ENCODE results near the gene PCBP3.
"Not testable (repeated sequence)": the region's sequence is repeated elsewhere in the genome, so short reads cannot be mapped to it uniquely, and the experiment has no call there.

The PCBP3 gene

DNA sequence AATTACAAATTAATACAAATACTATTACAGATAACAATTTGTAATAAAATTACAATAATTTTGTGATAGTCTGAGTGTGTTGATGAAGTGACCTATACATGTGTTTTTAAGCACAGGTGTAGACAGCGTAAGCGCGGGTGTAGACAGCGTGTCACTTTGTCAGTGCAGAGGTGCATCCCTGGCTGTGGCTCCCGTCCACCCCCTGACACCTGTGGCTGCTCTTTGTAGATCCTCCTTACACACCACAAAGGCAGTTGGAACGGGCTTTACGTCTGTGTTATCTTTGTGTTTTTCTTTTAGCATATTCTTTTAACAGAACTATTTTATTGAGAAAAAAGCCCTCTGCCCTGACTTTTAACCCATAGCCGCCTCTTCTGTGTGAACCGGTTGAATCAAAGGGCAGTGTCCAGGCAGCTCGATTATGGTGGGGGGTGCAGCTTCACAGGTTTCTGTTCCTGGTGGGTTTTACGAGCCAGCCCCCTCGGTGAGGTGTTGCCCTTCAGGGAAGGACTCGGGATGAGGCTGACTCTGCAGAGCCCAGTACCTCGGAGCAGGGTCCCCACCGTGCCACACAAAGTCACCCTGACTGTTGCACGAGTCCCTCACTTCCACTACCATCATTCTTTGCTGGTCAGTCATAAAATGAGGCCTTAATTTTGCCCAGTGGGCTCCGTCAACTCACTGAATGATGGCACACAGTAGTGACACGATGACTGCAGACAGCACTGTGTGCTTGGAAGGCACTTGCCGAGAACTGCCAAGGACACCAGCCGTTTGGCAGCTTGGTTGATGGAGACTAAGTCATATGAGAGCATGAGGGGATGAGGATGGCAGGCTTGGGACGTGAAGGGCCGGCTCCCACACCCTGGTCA, 251.6 kb downstream of the PCBP3 start:
- DNase-seq (ENCODE audit: low spot score): no peak

DNA sequence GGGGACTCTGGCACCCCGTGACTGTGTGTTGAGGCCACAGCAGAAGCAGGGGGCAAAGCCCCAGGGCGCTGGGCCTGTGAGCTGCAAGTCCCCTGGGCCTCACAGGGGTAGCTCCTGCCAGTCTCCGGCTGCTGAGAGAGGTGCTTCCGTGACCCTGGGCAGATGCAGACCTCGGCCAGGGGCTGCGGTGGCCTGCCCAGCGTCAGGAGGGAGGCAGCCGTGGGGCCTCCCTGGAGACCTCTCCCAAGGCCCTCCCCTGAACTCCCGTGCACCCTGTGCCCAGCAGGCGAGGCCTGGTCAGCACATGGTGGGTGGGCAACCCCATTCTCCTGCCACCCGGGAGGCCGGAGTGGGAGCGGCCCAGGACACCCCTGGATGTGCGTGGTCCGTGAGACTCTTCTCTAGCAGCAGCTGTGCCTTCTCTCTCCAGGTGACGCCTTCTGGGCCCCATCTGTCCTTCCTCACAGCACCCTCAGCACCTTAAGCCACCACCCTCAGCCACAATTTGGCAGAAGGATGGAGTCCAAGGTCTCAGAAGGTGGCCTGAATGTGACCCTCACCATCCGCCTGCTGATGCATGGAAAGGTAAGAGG, 252.3 kb downstream of the PCBP3 start:
- DNase-seq (ENCODE audit: low spot score): no peak

DNA sequence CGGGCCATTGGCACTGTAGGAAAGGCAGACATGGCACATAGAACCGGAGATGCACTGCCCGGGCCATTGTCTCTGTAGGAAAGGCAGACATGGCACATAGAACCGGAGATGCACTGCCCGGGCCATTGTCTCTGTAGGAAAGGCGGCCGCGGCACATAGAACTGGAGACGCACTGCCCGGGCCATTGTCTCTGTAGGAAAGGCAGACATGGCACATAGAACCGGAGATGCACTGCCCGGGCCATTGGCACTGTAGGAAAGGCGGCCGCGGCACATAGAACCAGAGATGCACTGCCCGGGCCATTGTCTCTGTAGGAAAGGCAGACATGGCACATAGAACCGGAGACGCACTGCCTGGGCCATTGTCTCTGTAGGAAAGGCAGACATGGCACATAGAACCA, 252.9 kb downstream of the PCBP3 start:
- not testable (repeated sequence) for DNase-seq (ENCODE audit: low spot score)

DNA sequence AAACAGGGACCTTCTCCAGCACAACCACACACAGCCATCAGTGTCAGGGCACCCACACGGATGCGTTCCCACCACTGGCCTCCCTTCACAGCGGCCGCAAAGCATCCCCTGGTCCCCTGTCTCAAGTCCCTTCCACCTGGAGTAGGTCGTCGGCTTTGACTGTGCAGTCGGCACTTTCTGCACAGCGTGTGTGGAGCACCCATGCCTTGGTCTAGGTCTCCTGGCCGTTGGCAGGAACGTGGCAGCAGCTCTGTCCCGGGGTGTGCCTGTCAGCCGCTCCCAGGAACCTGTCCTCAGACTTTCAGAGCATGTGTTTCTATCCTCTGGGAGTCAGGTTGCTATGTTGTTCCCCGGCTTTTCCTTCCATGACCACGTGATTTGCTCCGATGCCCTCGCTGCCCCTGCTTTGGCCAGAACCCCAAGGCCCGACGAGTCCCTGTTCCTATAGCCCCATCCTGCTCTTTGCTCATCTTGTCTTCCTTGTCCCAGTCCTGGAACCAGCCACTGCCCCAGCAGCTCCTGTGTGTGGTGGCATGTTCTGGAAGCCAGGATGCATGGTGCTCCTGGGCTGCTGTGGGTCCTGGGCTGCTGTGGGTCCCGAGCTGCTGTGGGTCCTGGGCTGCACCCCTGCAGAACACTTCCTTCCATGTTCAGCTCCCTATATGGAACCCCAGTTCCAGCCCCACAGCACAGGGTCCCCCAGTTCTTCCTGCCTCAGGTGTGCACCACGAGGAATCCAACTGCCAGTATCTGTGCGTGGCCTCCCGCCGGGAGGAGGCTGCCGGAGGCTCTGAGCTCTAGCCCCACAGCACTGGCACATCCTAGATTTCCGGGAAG, 253.9 kb downstream of the PCBP3 start:
- DNase-seq (ENCODE audit: low spot score): no peak

DNA sequence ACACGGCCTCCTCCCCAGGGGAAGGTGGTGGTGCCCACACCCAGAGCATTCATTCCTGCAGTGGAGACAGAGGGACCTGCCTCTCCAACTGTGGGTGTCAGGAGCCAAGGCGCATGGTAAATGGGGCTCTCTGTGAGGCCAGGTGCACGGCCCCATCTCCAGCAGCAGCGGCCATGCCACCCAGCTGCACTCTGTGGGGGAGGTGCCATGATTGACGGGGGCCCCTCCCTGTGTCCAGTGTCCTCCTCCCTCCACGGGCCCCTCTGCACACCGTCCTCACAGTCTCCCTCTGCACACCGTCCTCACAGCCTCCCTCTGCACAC, 254.5 kb downstream of the PCBP3 start:
- no peak for DNase-seq (ENCODE audit: low spot score)

DNA sequence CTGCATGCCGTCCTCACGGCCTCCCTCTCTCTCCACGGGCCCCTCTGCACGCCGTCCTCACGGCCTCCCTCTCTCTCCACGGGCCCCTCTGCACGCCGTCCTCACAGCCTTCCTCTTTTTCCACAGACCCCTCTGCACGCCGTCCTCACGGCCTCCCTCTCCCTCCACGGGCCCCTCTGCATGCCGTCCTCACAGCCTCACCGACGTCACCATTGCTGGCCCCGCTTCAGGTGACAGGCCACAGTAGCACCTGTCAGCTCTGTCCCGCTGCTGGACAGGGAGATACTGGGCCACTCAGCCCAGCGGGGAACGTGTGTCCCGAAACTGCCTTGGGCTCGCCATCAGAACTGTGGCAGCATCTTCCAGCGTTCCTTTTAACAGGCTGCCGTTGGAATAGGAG, 255.3 kb downstream of the PCBP3 start:
- no peak for DNase-seq (ENCODE audit: low spot score)

DNA sequence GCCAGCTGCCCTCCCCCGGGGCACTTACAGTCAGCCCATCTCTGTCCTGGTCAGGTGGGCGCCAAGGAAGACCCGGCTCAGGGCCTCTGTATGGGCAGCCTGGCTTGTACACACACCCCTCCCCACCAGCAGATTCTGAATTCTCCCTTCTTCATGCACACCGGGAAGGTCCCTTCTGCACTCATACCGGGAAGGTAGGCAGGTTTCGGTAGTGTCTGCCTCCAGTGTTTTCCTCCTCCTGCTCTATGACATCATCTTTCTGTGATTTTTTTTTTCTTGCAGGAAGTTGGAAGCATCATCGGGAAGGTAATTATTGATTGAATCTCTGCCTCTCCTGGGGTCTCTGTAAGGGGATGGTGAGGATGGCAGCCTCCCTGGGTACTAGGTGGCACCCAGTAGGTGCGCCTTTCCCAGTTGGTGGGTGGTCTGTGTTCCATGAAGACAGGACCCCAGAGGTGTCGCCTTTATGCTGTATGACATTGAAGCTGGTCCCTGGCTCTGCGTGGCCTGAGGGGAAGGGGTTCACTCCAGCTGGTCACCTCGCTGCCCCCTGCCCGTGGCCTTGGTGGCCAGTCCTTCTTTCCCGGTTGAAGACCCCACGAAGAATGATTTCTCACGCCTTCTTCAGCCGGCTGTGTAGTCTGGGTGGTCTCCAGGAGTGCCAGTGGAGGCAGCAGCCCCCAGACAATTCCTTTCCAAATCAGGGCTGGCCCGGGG, 255.9 kb downstream of the PCBP3 start:
- no peak for DNase-seq (ENCODE audit: low spot score)

DNA sequence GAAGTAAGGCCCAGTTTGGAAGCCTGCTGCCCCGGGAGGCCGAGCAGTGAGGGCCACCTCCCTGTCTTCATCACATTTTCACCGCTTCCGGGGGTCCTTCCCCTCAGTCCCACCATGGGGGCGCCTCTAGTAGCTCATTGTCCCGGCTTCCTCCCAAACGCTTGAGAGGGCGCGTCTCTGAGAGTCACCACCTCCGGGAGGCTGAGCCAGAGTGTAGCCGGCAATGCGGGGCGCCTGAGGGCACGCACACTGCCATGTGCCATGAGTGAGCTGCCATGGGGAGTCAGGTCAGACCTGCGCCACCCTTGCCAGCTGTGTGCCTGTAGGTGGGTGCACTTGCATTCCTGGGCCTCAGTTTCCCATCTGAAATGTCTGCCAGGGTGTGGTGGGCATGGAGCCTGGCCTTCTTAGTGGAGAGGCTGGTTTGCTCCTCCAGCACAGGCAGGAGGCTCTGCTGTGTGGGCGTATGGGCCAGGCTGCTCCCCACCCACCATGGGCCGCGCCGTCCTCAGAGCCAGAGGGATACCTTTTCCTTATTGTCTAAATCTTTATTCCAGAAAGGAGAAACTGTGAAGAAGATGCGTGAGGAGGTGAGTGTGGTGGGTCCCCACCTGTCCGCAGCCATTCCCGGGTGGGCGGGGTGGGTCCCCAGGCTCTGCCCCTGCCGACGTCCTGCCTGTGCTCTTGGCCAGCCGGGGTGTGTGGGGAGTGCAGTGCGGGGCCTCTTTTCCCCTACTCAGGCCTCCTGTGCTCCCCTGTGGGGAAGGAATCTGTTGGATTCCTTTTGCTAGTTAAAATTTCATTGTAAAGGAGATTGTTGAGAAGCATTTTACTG, 256.7 kb downstream of the PCBP3 start:
- no peak for DNase-seq (ENCODE audit: low spot score)

DNA sequence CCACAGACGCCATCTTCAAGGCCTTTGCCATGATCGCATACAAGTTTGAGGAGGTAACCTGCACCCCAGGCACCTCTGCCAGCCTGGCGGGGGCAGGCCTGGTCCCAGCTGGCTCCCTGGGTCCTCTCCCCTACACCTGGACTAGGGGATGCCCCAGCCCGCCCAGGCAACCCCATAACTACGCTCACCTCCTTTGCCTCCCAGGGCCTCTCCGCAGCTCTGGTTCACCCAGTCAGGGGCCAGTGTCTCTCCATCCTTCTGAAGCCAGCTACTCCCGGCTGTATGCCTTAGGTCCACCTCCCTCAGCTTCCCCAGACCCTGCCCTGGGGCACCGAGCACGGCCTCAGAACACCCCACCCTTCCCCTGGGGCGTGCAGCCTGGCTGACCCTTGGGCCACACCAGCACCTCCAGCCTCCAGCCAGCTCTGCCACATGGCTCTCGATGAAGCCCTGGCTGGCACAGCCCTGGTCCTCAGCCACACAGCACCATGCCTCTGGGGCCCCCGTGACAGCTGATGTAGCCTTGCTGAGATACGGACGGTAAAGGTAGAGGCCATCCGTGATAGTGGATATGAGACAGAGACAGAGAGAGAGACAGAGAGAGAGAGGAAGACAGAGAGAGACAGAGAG, 257.7 kb downstream of the PCBP3 start:
- DNase-seq (ENCODE audit: low spot score): no peak

DNA sequence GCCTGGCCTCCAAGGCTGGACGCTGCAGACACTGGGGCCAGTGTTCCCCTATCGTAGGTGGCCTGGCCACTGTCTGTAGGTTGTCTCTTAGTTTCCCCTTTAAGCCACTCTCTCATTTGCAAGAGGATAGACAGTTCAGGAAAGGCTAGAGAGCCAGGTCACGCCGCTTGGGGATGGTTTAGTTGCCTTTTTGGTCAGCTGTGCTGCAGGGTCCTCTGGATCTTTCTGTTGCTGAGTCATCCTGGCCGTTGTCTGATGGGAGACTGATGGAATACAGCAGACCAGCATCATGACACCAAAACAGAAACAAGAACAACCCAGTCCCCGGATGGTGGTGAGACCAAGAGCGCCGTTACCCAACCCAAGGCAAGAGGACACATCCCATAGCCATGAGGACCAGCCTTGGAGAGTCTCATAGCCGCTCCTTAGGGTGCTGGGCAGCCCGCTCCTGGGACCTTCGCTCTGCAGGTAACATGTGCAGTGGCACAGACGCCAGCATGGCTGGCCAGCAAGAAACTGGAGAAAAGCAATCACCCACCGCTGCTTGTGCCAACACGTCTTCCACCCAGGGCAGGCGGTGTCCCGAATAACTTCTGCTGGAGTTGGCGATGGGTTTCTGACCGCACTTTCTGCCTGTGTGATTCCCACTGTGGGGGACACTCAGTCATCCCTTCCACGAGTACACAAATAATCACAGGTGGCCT, 258.9 kb downstream of the PCBP3 start:
- DNase-seq (ENCODE audit: low spot score): no peak

DNA sequence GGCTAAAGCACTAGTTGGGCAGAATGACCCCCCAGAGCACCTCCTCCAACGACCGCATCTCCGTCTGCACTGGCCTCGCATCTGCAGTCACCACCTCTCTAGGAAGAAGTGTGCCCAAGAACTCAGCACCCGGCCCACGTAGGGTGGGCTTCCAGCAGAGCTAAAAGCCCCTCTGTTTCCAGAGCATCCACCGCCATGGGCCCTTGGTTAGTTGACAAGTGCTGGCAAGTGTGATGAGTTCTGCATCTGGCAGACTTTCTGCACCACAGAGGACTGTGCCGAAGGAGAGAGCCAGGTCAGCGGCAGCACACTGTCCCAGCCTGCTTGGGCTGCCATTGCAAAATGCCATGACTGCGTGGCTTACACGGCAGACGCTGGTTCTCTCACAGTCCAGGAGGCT, 261.7 kb downstream of the PCBP3 start:
- no peak for DNase-seq (ENCODE audit: low spot score)

DNA sequence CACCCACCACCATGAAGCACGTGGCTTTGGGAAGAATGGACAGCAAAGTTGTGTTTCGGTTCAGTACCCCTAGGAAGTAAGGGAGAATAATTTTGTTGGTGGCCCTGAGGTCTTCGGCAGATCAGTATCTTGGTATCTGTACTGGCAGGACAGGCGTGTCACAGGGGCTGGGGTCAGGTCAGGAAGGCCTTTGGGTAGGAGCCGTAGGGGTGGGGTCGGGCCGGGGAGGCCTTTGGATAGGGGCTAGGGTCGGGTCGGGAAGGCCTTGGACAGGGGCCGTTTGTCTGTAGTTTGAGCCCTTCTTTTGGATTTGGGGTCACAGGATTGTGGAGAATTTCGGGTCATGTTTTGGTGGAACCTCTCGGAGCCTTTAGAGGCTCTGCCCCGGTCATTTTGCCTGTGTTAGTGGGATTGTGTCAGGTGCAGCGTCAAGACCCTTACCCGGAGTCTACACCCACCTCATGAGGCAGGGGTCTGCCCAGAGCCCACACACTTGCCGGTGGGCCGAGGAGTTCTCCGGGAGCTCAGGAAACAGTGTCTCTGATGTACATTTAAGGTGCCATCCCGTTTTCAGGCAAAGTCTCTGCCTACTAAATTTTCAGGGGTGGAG, 262.8 kb downstream of the PCBP3 start:
- DNase-seq (ENCODE audit: low spot score): no peak

DNA sequence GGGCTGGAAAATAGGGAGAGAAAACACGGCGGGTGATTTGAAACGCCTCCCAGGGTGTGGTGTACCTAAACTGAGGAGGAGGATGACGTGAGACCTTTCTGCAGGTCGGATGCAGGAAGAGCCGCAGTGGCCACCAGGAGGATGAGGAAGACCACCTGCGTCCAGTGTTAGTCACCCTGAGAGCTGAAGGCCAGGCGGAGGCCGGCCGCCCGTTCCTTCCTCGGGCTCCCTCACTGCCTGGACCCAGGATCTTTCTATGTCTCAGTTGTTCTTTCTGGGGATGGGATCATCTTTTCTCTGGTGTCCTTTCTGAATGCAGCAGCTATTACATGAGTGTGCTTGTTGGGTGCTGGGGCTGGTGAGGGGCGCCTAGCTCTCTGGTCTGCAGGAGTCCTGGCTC, 263.3 kb downstream of the PCBP3 start:
- DNase-seq (ENCODE audit: low spot score): no peak

DNA sequence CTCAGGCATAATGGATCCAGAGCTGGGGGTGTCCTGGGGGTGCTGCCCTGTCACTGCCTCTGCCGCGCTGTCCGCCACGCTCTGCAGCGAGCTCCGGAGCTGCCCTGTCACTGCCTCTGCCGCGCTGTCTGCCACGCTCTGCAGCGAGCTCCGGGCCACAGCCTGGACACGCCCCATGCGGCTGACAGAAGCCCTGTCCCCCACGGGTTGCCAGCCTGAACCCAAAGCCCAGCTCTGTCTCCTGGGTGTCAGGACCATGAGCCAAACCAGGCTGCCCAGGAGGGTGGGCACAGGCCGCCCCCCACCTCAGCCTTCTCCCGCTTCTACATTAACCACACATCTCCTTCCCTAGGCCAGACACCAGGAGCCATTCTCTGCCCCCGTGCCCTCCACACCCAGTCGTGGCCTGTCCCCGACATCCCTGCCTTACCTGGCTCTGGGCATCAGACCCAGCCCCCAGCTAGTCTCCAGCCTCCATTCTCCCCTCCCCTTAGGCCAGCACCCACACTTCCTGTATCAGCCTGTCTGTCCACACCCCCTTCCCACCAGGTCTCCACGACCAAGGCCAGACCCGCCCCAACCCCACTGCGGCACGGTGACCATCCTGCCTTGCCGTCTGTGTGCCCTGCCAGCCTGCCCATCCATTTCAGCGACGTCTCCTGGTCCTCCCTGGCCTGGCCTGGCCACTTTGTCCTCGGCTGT, 265.2 kb downstream of the PCBP3 start:
- DNase-seq (ENCODE audit: low spot score): no peak

DNA sequence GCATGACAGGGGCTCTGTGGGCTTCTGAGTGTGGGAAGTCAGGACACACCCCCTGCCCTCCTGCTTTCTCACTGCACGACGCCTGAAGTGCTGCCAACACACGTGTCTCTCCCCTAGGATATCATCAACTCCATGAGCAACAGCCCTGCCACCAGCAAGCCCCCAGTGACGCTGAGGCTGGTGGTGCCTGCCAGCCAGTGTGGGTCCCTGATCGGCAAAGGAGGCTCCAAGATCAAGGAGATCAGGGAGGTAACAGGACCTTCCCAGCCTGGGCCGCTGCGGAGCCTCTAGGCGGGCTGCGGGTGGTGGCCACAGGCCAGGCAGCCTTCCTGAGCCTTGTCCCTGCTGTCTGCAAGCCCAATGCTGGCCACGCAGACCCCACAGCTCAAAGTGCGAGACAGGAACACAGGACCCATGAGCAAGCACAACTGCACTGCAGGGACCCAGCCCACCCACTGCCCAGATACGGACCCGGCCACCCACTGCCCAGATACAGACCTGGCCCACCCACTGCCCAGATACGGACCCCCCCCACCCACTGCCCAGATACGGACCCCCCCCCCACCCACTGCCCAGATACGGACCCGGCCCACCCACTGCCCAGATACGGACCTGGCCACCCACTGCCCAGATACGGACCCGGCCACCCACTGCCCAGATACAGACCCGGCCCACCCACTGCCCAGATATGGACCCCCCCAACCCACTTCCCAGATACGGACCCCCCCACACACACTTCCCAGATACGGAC, 265.9 kb downstream of the PCBP3 start:
- no peak for DNase-seq (ENCODE audit: low spot score)

DNA sequence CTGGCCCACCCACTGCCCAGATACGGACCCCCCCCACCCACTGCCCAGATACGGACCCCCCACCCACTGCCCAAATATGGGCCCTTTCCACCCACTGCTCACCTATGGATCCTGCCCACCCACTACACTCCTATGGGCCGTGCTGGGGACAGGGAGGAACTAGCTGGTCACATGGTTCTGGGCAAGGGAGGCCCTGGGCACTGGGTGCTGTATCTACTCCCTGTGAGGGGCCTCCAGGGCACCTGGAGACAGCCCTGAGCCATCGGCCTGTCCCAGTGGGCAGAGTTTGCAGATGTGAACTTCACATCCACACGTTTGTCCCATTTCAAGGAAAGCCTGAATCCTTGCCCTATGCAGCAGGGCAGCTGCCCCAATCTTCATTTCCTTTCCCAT, 266.6 kb downstream of the PCBP3 start:
- DNase-seq (ENCODE audit: low spot score): no peak

DNA sequence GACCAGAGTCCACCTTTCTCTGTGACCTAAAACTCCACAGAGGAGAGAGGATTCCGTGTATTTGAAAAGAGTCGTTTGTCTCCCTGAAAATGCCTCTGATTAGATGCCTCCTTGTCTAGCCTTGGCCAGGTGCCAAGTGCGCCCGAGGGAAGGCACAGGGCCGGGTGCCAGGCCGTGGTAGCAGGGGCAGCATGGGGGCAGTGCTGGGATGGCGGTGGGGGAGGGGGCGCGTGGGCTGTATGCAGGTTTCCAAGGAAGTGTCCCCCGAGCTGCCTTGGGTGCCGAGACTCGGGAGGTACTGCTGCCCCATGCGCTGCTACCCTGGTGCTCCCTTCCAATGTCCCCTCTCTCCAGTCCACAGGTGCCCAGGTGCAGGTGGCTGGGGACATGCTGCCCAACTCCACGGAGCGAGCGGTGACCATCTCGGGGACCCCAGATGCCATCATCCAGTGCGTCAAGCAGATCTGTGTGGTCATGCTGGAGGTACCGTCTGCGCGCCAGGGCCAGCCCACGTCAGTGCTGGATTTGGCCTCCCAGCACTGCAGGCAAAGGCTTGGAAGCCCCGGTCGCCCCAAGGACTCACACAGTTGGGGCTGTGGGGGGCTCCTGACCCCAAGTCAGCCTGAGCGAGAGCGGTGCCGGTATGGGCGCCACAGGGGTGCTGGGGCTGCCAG, 267.2 kb downstream of the PCBP3 start:
- no peak for DNase-seq (ENCODE audit: low spot score)

DNA sequence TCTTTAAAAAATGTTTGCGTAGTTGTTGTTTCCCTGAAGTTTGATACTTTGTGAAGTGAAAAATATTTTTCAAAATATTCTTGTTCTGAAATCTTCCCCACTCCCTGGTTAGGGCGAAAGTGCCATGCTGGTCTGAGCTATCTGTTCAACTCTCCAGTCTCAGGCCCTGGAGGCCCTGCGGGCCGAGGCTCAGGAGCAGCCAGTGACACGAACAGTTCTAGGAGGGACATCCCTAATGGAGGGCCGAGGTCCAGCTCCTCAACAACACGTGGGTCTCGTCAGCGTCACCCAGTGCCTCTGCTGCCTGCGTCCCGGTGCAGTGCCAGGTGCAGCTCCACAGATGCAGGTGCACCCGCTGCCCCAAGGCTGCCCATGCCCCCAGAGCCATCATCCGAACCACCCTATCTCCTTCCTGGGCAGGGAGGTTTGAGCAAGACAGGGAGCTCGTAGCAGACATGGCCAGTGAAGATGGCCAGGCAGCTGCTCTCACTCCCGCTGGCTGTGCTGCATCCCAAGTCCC, 268.3 kb downstream of the PCBP3 start:
- no peak for DNase-seq (ENCODE audit: low spot score)
